GM18526 (cell line): ENCODE results near the gene NRIP2.

Source experiments
- POLR2A ChIP-seq: IDR thresholded peaks from 3 replicates; pipeline ENCODE4 v1.6.1; 2011; ENCODE audit not compliant: insufficient read length; ENCODE audit errors: extremely low read depth

The NRIP2 gene

DNA sequence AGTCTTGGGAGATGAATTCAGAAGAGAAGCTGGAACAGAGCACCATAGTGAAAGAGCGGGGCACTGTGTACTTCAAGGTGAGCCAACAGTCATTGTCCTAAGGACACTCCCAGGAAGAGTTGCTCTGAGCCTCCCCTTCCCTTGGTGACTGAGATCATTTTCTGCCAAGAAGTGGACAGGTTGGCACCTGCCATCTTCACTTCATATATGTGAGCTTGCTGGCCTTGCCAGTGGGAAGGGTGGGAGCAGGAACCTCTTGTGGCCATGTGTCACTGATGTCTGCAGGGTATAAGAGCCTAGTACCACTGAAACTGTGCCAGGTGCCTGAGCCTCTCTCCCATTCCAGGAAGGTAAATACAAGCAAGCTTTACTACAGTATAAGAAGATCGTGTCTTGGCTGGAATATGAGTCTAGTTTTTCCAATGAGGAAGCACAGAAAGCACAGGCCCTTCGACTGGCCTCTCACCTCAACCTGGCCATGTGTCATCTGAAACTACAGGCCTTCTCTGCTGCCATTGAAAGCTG lies 34.7 kb downstream of the NRIP2 start:
- TF ChIP-seq POLR2A, result no peak

DNA sequence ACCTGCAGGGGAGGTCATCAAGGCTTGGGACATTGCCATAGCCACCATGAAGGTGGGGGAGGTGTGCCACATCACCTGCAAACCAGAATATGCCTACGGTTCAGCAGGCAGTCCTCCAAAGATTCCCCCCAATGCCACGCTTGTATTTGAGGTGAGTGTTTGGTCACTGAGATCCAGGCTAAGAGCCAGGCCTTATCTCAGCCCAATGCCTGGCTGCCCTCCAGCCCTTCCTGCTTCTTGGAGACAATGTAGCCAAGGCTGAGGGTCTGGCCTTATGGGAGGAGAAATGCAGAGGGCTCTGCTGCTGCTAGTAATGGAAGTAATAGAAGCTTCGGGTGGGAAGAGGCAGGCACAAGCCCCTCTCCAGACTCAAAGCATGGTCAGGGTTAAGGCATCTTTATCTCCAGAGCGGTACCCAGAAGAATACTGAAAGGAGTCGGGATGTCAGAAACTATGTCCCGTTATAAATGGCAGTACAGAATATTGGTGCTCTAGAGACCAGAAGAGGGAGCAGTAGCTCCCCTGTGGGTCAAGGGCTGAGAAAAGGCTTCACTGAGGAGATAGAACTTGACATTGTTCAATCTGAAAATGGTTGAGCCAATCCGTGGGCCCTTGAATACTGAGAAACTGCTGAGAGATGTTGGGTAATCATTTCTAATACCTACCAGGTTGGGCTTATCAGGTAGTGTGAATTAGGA lies 37.0 kb downstream of the NRIP2 start:
- TF ChIP-seq POLR2A, result no peak

DNA sequence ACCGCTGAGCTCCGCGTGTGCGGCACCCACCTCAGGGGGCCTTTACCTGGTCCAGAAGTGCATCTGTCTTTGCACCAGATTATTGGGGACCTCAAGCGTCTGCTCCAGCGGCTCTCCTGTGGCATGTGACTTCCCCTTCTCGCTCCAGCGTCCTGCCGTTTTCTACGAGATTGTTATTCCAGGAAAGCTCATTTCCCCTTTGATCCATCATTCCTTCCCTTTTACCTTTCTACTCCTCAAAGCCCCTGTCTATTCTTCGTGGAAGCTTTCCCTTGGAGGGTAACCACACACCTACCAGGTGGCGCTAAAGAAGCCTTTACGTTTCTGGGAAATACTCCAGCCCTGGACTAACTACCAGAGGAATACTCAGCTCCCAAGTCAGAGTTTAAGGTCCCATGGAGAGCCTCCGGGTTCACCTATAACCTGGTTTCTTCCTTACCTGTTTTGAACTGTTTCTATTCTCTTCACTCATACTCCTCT lies 38.6 kb downstream of the NRIP2 start:
- TF ChIP-seq POLR2A, result no peak

DNA sequence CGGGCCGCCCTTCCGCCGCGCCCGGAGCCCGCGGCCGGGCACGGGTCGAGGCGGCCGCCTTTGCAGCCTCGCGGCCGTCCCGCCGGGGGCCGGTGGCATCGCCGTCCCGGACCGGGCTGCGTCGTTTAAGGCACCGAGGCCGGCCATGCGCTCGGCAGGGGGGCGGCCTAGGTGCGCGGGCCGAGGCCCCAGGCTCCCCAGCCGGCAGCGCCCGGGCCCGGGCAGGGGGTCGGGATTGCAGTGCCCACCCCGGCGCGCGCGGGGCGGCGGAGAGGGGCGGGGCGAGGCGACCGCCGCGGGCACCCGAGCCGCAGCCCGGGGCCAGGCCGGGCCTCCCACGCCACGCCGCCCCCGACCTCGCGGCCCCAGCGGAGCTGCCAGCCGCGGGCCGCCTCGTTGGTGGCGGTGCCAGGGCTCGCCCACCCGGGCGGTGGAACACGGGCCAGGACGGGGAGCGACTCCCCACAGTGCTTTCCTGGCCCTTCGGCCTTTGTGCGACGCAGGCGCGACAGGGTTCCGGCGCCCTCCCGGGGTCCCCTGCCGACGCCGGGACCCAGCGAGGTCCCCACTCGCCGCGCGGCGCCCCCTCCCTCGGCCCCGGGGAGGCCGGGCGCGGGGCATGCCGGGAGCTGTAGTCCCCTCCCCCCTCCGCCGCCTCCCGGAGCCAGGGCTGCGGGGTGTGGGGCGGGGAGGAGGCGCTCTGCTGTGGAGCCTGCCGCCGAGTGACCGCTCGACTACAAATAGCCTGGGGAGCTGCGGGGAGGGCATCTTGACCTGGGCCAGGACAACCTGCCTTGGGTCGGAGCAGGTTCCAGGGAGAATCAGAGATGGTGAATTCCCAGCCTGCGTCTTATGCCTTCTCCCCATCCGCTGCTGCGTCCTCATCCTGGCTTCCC lies 39.3 kb downstream of the NRIP2 start:
- peak; percentile 38 for TF ChIP-seq POLR2A

DNA sequence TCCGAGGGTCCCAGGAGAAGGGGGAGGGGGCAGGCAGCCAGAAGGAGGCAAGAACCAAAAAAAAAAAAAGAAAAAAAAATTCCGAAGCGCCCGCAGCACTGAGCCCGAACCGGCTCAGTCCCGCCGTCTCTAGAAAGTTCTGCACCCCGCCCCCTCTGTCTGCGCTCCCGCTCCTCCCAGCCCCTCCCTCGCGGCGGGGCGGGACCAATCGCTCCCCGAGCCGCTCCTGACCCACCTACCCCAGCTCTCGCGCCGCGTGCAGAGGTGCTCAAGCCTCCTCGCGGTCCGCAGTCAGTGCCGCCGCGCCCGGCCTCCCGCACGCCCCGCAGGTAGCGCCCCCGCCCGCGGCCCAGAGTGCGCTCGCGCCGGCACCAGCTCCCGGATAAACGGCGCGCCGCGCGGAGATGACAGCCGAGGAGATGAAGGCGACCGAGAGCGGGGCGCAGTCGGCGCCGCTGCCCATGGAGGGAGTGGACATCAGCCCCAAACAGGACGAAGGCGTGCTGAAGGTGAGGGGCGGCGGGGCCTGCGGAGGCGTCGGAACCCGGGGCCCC lies 40.0 kb downstream of the NRIP2 start, which contains the start of gene FKBP4:
FKBP4 (plus strand) TSS at position 235 of the 554 bp plus-strand sequence; CDS start at position 405, 170 bp downstream.
- peak; percentile 69 for TF ChIP-seq POLR2A

DNA sequence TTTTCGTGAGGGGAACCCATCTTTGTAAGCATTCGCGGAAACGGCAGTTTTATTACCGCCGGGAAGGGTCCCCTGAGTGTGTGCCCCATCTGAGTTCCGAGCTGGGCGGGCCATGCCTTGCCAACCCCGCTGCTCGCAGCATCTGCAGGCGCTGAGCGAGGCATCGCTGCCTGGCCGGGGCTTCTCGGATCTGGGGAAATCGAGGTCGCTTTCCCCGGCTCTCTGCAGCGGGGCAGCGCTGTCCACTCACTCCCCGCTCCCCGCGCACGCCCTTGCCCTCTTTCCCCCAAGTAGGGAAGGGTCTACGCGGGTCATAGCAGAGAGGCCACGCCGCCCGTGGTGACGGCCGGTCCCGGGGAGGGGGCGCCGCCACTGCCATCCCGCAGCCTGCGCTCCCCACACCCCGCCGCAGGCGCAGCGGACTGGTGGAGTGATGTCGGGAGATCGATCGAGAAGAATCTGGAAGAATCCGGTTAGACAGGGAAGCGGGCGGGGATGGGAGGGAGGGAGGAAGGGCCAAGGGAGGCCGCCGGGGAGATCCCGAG lies 40.6 kb downstream of the NRIP2 start:
- TF ChIP-seq POLR2A, result no peak

DNA sequence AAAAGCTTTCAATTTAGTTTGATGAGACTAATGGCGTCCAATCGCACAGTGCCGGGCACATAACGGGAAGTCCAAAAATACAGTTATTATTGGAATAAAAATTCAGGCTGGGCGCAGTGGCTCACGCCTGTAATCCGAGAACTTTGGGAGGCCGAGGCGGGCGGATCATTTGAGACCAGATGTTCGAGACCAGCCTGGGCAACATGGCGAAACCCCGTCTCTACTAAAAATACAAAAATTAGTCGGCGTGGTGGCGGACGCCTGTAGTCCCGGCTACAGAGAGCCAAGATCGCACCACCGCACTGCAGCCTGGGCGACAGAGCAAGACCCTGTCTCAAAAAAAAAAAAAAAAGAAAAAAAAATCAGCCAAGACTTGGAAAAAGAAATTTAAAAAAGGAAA lies 41.3 kb downstream of the NRIP2 start:
- no peak for TF ChIP-seq POLR2A

DNA sequence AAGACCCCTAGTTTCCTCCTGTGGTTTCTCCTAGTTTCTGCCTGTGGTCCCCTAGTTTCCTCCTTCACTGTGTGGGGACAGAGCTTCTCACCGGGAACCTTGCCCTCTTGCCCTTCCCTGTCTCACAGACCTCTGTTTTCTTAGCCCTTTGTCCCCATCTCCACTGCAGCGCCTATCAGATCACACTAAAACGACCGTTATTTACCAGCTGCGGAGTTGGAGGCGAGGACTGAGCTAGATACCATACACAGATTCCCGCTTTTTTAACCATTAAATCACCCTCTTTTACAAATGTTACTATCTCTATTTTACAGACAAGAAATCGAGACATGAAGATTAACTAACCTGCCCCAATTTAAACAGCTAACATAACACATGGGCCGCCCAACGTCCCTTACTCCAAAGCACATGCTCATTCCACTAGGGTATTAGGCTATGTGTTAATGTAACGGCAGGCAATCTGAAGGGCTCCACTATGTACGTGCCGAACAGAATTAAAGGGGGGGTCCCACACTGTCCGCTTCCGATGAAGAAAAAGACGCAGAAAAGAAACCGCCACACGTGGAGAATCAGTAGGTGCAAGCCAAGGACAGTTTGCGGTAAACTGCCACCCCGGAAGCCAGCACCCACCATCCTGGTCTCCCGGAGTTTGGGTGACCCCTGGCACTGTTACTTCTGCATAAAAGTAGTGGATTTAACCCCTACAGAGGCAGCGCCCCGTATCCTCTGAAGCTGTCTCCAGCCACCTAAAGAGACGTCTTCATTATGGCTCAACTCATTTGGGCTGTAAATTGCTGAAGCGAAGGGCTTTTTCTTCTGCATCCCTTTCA lies 41.9 kb downstream of the NRIP2 start:
- TF ChIP-seq POLR2A, result no peak

DNA sequence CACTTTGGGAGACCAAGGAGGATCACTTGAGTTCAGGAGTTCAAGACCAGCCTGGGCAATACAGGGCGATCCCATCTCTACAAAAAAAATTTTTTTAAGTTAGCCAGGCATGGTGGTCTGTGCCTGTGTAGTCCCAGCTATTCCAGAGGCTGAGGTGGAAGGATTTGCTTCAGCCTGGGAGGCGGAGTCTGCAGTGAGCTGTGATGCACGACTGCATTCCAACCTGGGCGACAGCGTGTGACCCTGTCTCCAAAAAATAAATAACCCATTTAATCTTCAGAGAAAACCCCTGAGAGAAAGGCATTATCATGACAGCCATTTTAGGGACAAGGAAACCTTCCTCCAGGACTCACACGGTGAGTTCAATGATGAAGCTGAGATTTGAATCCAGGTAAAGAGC lies 43.7 kb downstream of the NRIP2 start:
- TF ChIP-seq POLR2A, result no peak

DNA sequence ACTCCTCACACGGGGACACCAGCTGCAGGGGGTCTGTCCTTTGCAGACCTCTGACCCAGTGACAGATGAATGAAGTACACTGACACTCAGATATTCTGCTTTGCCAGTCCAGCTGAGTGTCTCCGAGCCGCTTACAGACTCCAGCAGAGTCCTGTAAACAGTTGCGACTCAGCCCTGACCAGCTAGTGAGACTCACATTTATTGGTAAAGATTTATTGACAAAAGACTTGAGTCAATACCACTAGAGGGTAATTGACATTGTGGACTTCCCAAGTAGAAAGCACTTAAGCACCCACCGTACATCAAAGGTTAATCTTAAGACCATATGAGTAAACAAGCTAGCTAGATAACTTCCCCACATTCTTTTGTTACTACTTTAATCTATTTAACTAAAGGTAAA lies 49.8 kb downstream of the NRIP2 start:
- no peak for TF ChIP-seq POLR2A

DNA sequence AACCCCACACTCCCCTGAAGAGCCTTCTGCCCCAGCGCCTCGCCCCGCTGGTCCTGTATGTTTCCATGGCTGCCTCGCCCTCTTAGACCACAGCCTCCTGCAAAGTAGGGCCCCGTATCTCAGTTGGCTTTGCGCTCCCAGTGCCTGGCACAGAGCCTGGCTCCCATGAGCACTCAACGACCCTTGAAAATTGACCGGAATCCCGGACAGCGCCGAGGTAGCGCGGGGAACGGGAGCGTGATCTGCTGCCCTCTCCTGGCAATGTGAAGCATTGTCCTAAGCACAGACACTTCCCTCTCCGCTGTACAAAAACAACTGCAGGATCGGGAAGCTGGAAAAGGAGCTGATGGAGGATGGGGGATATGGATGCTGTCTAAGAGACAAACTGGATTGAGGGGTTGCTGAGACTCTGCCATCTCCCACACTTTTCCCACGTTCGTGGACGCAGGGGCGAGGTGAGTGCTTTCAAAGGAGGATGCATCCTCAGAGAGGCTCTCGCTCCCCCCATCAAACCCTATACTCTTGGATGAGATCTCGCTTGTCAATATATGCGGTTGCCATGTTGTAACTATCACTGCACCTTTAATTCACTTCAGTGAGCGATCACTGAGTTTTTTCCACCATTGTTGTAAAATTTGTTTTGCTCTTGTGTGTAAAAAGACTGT lies 50.8 kb downstream of the NRIP2 start:
- TF ChIP-seq POLR2A, result no peak

DNA sequence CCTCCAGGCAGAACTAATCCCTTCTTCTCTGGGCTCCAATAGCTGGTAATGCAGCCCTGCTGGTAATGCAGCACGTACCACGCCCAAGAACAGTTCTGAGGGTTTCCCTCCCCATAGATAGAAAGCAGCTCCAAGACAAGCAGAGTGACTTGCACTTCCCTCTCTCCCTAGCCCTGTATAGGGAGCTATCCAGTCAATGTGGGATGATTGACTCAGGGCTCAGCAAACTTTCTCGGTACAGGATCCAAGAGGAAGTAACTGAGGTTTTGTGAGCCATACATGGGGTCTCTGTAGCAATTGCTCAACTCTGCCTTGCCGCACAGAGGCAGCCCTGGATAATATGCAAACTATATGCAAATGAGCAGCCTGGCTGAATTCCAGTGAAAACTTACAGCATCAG lies 55.6 kb downstream of the NRIP2 start:
- no peak for TF ChIP-seq POLR2A

DNA sequence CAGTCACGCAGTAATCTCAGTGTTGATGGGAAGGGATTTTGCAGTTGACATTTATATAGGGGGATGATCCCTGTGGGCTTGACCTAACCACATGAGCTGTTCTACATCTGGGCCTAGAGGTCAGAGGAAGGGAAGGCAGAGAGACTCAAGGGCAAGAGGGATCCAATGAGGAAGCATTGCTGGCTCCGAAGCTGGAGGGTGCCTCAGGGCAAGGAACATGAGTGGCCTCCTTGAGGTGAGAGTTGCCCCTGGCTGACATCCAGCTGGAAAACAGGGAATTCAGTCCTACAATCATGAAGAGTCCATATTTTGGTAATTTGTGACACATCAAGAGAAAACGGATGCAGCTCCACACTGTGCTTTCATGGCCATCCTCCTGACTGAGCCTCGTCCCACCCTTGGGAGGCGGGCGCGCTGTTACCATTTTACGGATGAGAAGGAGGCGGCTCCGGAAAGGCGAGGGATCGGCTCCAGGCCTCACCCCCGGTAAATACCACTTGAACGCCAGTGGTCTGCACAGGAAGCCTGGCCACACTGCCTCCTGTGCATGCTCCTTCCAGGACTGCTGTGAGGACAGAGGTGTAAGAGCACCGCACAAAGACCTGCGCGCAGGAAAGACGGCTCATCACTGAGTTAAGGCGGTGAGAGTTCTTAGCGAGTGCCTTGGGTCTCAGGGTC lies 58.6 kb downstream of the NRIP2 start:
- TF ChIP-seq POLR2A, result no peak
